GM11168 (cell line): Measurements from ENCODE around the gene SAP30.

ENCODE experiments used
- in situ Hi-C: fragments of 300-500 bp; cut with MboI; formaldehyde crosslinking; loops from one replicate; pipeline ENCODE4 v1.12.0; 2022; ENCODE audit warnings: low sequenced_read_pairs; ENCODE audit not compliant: unreplicated experiment

SAP30 gene

DNA sequence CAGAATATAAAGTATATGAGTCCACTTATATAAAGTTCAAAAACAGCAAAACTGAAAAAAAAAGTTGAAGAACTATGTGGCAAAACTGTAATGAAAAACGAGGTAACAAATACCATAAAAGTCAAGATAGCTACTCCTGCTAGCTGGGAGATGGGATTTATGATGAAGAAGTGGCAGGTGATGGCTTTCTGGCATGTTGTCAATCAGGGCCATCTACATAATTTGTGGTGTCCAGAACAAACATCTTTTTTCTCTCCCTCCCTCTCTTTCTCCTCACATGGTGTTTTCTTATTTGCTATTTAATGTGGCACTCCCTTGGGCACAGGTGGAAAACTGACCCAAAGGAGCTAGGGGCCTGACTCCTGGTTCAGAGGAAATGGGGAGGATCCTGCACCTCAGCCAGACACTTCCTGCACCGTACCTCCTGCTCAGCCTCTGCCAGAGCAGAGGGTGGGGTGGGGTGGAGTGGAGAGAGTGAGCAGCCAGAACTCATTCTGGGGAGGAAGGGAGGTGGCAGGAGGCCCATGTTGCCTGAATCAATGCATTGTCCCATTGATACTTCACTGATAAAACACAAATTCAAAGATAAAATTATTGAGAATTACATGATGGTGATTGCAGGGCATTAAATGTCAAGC lies 5.3 kb upstream of the SAP30 start:
- in situ Hi-C loops = no loop called here

DNA sequence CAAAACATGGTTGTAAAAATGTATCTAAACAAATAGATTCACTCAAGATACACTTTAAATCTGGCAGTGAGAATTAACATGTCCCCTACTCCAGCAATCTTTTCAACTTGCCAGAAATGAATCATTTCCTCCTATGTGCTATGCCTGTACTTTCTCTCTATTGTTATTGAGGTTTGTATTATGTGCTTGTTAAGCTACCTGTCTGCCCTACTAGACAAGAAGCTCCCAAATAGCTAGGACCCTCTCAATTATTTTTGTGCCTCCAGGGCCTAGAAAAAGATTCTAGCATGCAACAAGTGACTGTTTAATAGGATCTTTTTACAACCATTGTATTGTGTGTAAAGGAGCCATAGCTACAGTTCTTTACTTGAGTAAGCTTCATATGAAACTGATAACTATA lies 3.5 kb upstream of the SAP30 start:
- in situ Hi-C loops = no loop called here

GRCh38 chr4:173367946-173368345 lies 2.8 kb upstream of the SAP30 start:
- in situ Hi-C loops = no loop called here

DNA sequence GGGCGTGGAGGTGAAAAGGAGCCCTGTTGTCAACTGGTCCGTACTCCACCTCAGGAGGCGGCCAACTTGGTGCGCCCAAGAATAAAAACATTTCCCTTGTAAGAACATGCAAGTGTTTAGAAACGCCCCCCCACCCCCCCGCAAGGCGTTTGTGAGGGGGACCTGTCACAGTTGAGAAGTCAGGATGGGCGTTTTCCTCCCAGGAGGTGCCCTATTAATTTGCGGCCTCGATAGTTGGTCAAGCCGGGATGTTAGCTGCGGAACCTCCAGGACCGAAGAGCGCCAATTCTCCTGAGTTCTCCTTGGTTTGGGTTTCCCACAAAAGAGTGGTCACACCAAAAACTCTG lies 651 bp upstream of the SAP30 start:
- in situ Hi-C loops = no loop called here

DNA sequence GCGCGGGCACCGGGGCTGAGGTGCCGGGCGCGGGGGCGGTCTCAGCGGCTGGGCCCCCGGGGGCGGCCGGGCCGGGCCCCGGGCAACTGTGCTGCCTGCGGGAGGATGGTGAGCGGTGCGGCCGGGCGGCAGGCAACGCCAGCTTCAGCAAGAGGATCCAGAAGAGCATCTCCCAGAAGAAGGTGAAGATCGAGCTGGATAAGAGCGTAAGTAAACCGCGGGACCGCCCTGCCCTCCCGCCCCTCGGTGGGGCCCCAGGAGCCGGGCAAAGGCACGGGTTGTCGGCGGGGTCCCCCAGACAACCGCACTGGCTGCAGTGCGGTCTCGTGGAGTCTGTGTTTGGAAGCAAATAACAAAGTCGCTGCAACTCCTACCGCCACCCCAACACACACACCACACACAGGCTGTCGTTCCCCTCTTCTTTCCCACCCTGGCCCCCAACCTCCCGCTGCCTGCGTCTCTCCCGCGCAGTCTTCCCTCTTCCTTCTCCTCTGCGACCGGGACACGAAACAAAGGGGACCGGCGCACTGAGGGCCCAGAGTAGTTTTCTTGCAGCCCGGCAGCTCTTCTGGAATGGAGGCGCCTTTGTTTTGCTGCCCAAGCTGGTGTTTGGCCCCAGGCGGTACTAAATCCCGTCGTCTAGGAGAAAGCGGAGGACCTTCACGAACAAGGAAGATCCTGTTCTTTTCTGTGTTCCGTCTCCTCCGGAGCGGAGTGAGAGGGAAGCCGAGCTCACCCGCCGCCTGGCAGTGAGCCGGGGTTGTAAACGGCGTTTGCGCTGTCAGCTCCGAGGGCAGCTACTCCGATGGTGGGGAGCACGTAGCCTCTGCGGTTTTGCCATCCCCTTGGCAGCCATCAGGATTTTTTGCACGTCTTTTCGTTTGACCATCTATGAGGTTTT lies 788 bp downstream of the SAP30 start:
- in situ Hi-C loops = no loop called here

- in situ Hi-C loops = no loop called here
Measured at GRCh38 chr4:173374588-173374987, 3.8 kb downstream of the SAP30 start.

DNA sequence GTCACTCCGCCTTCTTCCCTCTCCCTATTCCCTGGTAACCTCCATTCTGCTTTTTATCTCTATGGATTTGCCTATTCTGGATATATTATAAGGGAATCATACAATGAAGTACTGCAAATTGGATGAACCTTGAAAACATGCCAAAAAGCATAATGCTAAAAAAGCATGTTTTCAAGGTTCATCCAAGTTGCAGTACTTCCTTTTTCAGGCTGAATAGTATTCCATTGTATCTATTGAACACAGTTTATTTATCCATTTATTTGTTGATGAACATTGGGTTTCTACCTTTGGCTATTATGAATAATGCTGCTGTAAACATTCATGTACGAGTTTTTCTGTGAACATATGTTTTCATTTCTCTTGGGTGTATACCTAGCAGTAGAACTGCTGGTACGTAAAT lies 9.2 kb downstream of the SAP30 start:
- in situ Hi-C loops = no loop called here

- in situ Hi-C loops = no loop called here
Measured at GRCh38 chr4:173380987-173381386, 10.2 kb downstream of the SAP30 start.

GRCh38 chr4:173381610-173382009 lies 10.9 kb downstream of the SAP30 start:
- in situ Hi-C loops = no loop called here

DNA sequence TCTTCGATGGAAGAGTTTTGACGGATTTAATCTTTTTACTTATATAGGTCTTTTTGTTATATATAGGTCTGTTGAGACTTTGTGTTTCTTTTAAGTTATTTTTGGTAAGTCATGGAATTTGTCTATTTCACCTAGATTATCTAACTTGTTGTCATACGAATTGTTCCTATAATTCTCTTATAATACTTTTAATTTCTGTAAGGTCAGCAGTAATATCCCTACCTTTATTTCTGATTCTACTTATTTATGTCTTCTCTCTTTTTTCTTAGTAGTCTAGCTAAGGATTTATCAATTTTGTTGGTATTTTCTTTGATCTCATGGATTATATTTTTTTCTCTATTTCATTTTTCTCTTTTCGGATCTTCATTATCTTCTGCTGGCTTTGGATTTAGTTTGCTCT lies 11.6 kb downstream of the SAP30 start:
- in situ Hi-C loops = no loop called here

GRCh38 chr4:173386751-173387150 lies 16.0 kb downstream of the SAP30 start:
- in situ Hi-C loops = no loop called here

DNA sequence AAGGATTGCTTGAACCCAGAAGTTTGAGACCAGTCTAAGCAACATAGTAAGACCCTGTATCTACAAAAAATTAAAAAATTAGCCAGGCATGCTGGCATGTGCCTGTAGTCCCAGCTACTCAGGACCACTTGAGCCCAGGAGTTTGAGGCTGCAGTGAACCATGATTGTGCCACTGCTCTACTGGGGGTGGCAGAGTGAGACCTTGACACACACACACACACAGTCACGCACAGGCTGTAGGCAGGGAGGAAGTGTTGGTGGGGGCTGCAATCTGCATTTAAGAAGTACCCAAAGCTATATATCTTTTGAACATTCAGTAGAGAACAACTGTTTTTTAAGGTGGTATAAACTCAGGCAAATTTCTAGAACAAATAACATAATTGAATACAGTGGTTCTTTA lies 20.9 kb downstream of the SAP30 start:
- in situ Hi-C loops = no loop called here

DNA sequence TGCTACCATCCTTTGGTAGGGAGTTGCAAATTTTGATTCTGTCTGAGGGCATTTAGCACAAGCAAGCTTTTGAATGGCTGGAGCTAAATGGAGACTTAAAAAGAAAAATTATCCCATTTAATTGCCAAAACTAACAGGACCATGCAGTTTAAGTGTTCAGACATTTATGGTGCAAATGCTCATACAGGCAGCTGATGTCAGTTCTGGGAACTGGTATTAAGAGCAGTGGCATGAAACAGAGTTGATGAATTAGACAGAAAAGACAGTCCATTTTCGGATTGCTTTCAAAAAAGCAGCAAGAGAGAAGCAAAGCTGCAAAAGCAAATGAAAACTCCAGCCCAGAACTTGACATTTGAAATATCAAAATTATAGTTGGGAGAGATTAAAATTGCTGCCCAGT lies 26.9 kb downstream of the SAP30 start:
- in situ Hi-C loops = no loop called here

- in situ Hi-C loops = no loop called here
Measured at GRCh38 chr4:173398220-173398619, 27.5 kb downstream of the SAP30 start.

GRCh38 chr4:173398779-173399415 lies 28.1 kb downstream of the SAP30 start, which contains the start of gene SCRG1:
SCRG1 (minus strand) TSS chr4:173399116; CDS start chr4:173391414, 7,702 bp downstream.
- in situ Hi-C loops = no loop called here

DNA sequence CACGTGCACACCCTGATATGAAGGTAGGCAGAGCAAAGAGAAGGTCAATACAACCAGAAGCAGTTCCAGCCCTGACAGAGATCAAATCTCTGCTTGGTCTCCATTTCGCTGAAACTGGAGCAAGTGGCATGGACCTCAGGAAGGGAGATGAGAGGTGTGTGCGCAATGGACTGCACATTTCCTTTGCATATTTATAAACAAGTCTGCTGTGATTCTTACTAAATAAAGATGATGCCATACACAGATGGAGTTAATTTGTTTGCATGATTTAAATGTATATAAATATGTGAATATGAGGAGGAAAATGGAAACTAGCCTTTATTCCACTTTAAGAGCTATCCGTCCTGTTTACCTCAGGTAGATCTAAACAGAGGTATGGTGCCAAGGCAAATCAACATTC lies 30.3 kb downstream of the SAP30 start:
- in situ Hi-C loops = no loop called here

DNA sequence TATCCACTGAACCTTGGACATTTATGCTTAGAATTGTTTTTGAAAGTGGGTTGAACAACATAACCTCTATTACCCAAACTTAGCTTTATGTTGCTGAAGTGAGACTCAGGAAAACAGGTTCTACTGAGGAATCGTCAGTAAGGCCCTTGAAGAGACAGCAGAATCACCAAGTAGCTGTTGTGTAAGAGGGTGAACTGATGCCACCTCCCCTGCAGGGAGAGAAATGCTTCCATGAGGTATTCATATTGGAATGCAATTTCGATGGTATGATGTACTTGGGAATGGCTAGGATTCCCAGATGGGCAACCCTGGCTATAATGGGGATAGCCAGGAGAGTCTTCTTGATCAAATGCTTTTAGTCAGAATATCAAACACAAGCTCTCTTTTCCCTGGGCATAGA lies 32.3 kb downstream of the SAP30 start:
- in situ Hi-C loops = no loop called here

GRCh38 chr4:173404296-173404865 lies 33.6 kb downstream of the SAP30 start:
- in situ Hi-C loops = no loop called here

DNA sequence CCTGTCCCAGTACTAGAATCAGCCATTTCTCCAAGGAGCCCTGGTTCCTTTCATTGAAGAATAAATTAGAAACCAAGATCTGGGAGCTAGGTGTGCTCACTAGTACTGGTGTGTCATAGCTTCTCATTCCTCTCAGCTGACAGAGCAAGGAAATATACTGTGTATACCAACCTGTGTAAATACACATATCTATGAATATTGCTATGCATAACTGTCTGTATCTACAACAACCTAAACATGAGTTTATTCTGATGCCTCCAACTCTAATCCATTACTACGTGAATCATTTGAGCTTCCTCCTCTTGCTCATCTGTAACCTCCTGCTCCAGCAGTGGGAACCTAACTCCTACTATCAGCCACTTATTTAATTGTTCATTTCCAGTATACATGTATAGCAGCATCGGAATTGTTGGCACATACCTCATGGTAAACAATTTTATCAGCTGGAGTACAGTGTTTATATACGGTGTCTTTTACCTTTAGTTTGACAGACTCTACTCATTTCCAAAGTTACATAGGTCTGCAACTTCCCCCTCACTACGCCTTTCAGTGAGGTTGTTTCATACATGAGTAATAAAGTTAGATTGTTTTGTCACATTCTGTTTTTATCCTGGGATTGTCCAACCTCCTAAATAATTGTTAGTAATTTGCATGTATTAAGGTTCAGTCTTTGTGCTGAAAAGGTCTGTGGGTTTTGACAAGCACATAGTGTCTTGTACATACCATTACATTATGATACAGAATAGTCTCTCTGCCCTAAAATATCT lies 35.3 kb downstream of the SAP30 start:
- in situ Hi-C loops = no loop called here

DNA sequence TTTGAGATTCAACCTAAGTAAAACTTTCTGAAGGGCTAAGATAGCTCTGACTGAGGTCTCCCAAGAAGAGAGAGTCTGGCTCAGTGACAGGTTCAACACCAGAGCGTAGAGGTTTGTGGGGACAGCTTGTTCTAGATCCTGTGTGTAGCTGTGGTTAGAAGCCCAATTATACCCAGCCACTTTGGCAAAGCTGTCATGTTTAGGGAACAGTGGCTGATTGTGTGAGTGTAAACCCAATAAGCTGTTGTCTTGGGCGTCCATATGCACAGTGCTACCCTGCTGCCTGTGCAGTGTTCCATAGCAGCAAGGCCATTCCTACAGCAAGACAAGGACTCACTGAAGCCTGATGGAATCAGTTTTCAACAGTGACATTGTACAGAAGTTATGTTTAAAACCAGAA lies 39.3 kb downstream of the SAP30 start:
- in situ Hi-C loops = loop anchor here (10.0 kb wide), 1 partner anchor 395 kb away; no protein-coding TSS in a partner anchor
